Epithelial cell of proximal tubule (primary cell): ENCODE data around the gene GGTLC3. TPM values are rescaled to one million over a fixed set of nuclear protein-coding genes. Genes with fewer than 3 reads are reported as not detected.
"Not testable (repeated sequence)": the region's sequence is repeated elsewhere in the genome, so short reads cannot be mapped to it uniquely, and the experiment has no call there.

Experiments used
- DNase-seq: peaks from one replicate; pipeline ENCODE4 v3.0.0-alpha.2; 2011; ENCODE audit warnings: low read depth
- H3K4me3 ChIP-seq: 2 replicates; pipeline ENCODE4 v1.5.1; 2011; ENCODE audit warnings: low read depth, mild to moderate bottlenecking, low read length
- total RNA-seq: library from RNA; depleted of rRNA; stranded (reverse); fragments of >200 nt; gene quantifications from 2 replicates; pipeline ENCODE4 v1.2.3, GENCODE V29; 2015

GGTLC3 gene
- total RNA-seq, 1 donor from 2014 or later: not detected

DNA sequence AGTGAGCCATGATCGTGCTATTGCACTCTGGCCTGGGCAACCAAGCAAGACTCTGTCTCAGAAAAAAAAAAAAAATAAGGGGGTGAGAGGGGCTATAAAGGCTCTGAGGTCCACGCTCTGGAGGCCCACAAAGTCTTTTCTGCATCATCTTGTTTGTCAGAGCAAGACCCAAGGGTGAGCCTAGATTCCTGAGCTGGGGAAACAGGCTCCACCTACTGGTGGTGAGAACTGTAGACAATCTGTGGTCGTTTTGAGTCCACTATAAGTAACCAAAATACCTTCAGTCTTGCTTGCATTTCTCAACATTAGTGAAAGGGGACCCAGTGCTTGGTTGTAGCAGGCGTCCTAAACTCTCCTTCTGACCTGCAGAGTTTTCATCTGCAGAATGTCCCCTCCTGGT is 5.4 kb upstream of the GGTLC3 start:
- H3K4me3 ChIP-seq, DNase-seq: not testable (repeated sequence)

DNA sequence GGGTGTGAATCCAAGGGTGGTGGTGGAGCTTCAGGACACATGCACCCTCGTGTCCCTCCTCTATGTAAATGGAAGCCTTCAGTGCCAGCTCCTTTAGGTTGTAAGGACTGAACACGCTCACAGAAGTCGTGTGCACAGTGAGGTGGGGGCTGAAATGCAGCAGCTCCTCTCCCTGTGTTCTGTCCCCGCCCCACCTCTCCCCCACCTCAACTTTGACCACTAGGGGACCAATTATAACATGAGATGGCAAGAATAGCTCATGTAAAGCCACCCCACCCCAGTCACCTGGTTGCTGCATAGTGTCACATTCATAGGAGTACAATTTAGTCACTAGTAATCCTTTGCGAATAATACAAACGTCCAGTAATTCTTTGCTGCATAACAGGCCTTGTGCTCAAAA is 4.8 kb upstream of the GGTLC3 start:
- not testable (repeated sequence) for DNase-seq, H3K4me3 ChIP-seq

GRCh38 chr22:18513454-18513853 is 4.5 kb downstream of the GGTLC3 start:
- not testable (repeated sequence) for H3K4me3 ChIP-seq, DNase-seq

DNA sequence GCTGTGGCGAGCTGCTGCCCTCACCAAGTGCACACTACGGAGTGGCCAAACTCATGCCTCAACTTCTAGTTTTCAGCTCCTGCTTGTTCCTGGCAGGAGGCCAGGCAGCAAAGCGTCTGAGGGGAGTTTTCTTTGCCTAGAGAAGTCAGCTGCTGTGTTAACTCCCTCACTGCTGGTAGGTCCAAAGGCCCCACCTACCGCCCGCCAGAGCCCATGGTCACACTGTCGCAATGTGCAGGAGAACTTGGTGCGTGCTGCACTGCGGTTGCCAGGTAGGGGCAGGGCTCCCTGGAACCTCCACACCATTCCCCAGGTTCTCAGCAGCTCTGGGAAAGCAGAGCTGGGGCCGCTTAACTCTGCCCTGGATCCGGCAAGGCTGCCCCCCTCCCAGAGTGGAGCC is 5.6 kb downstream of the GGTLC3 start:
- not testable (repeated sequence) for H3K4me3 ChIP-seq, DNase-seq

GRCh38 chr22:18511327-18511726 is 6.6 kb downstream of the GGTLC3 start:
- H3K4me3 ChIP-seq, DNase-seq: not testable (repeated sequence)

DNA sequence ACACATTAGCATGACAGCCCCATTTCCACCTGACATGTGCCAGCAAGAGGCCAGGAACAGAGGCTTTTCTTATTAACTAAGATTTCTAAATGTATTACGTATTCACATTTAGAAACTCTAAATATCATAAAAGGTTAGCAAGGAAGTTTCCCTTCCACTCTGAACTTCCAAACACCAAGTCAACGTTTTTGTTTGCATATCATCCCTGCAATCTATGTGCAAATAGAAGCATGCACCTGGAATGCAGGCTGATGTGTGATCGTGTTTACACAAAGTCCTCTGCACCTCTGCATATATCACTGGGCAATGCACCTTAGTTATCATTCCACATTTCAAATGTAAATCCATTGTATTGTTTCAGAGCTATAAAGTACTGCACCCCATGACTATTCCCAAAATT is 21.7 kb downstream of the GGTLC3 start:
- not testable (repeated sequence) for DNase-seq, H3K4me3 ChIP-seq

Other genes with a start within 250 kb of the GGTLC3 start
- 0.98 TPM in 1 of 2 replicates, not detected in the other for gene TMEM191B, start 9.6 kb upstream of the GGTLC3 start, total RNA-seq
- gene RIMBP3, start 93.8 kb upstream of the GGTLC3 start, total RNA-seq: 0.12 and 0.22 TPM in 2 replicates